ENCODE measurements around the gene RINL. TPM values are rescaled to one million over a fixed set of nuclear protein-coding genes. Genes with fewer than 3 reads are reported as not detected.

RINL gene
- total RNA-seq, 4 donors from 2014 or later = 6.4 to 18.7 (median 13.5) TPM

- H3K4me3 ChIP-seq (replicated peaks in 1 of 3) = no peak overlapping the region
- peaks cover 6% of the 10 kb centered on the region in 2 donors for H3K36me3 ChIP-seq
- no peak overlapping the region for H3K27ac ChIP-seq
- H3K4me1 ChIP-seq = no peaks in the 10 kb centered on the region
- no peak for DNase-seq
- no peaks in the 10 kb centered on the region for H3K27me3 ChIP-seq
- 83 to 86% methylated on average over 8 to 9 of the region's 9 CpGs for WGBS, 2 donors
- no peak for TF ChIP-seq POLR2A (IDR thresholded peaks at IDR 0.05)
- TF ChIP-seq CTCF (IDR thresholded peaks at IDR 0.05) = no peak
- intact Hi-C loops (cut with DNase I) = no loop called here
- H3K9me3 ChIP-seq = no peaks in the 10 kb centered on the region
Observed at GRCh38 chr19:38917516-38917915, 39.4 kb upstream of the RINL start.

GRCh38 chr19:38915329-38916321, 37.5 kb upstream of the RINL start:
- DNase-seq = no peak
- 92 to 93% methylated on average over 36 to 44 of the region's 44 CpGs for WGBS, 2 donors

GRCh38 chr19:38913958-38914357, 35.9 kb upstream of the RINL start:
- no peak for TF ChIP-seq POLR2A (IDR thresholded peaks at IDR 0.05)
- no peak for TF ChIP-seq CTCF (IDR thresholded peaks at IDR 0.05)
- Histone ChIP-seq H3K27me3 (no peaks in the 10 kb centered on the region), H3K36me3 (no peaks in the 10 kb centered on the region), H3K4me3 (replicated peaks in 1 of 3) (no peak overlapping the region), H3K4me1 (no peaks in the 10 kb centered on the region), H3K9me3 (no peaks in the 10 kb centered on the region), H3K27ac (no peak overlapping the region)
- intact Hi-C loops (cut with DNase I) = no loop called here
- 89 to 90% methylated on average over 8 of the region's 8 CpGs for WGBS, 2 donors
- no peak for DNase-seq

More at GRCh38 chr19:38915329-38916321, 37.5 kb upstream of the RINL start:
- no peaks in the 10 kb centered on the region for H3K4me1 ChIP-seq
- TF ChIP-seq POLR2A (IDR thresholded peaks at IDR 0.05) = no peak
- TF ChIP-seq CTCF (IDR thresholded peaks at IDR 0.05) = no peak
- intact Hi-C loops (cut with DNase I) = no loop called here
- no peaks in the 10 kb centered on the region for H3K9me3 ChIP-seq
- H3K36me3 ChIP-seq = no peaks in the 10 kb centered on the region
- H3K4me3 ChIP-seq (replicated peaks in 1 of 3) = no peak overlapping the region
- H3K27ac ChIP-seq = no peak overlapping the region
- H3K27me3 ChIP-seq = no peaks in the 10 kb centered on the region

GRCh38 chr19:38912600-38913514, 34.8 kb upstream of the RINL start:
- H3K27ac ChIP-seq = no peak overlapping the region
- peaks cover 0 to 1% of the 10 kb centered on the region in 2 donors for H3K36me3 ChIP-seq
- no peak overlapping the region for H3K4me3 ChIP-seq (replicated peaks in 1 of 3)
- H3K9me3 ChIP-seq = no peaks in the 10 kb centered on the region
- no peak for DNase-seq
- H3K27me3 ChIP-seq = no peaks in the 10 kb centered on the region
- TF ChIP-seq CTCF (IDR thresholded peaks at IDR 0.05) (no peak), POLR2A (IDR thresholded peaks at IDR 0.05) (no peak)
- WGBS, 2 donors = 68 to 71% methylated on average over 8 to 12 of the region's 12 CpGs
- intact Hi-C loops (cut with DNase I) = no loop called here
- no peaks in the 10 kb centered on the region for H3K4me1 ChIP-seq
